Suprapubic skin (tissue), 4 donors: ENCODE measurements around the gene PPP2R5B. TPM values are rescaled to one million over a fixed set of nuclear protein-coding genes. Genes with fewer than 3 reads are reported as not detected.

ENCODE experiments used
- DNase-seq, 2 donors: peaks; one replicate each; pipeline ENCODE4 v3.0.0-alpha.2; 2019; ENCODE audit warnings: low spot score in 2 of 2
- H3K27ac ChIP-seq: fragments of 200-600 bp; sonication (generic); one replicate; pipeline ENCODE4 v1.5.1; 2019
- H3K27me3 ChIP-seq: fragments of 200-600 bp; sonication (generic); one replicate; pipeline ENCODE4 v1.5.1; 2019
- H3K36me3 ChIP-seq: fragments of 200-600 bp; sonication (generic); one replicate; pipeline ENCODE4 v1.5.1; 2019
- H3K4me1 ChIP-seq: fragments of 200-600 bp; sonication (generic); one replicate; pipeline ENCODE4 v1.5.1; 2019
- H3K4me3 ChIP-seq: fragments of 200-600 bp; sonication (generic); one replicate; pipeline ENCODE4 v1.5.1; 2019; ENCODE audit warnings: mild to moderate bottlenecking
- H3K9me3 ChIP-seq: fragments of 200-600 bp; sonication (generic); one replicate; pipeline ENCODE4 v1.5.1; 2019
- EP300 ChIP-seq: sonication (generic); formaldehyde crosslinking; IDR thresholded peaks from one replicate; pipeline ENCODE4 v1.6.1; 2017; ENCODE audit warnings: antibody characterized with exemption
- POLR2A ChIP-seq, 2 donors: fragments of 450-650 bp; IDR thresholded peaks; one replicate each; pipeline ENCODE4 v1.6.1; 2017; ENCODE audit warnings: antibody characterized with exemption in 2 of 2, mild to moderate bottlenecking in 2 of 2, moderate library complexity in 2 of 2
- POLR2AphosphoS5 ChIP-seq, 3 donors: sonication (generic); formaldehyde crosslinking; IDR thresholded peaks; one replicate each; pipeline ENCODE4 v1.6.1; 2017; ENCODE audit warnings: antibody characterized with exemption in 3 of 3
- WGBS: methylation state at CpG from one replicate; pipeline ENCODE4 v1.1.5; 2018; 5-methylcytosine and 5-hydroxymethylcytosine counted together
- total RNA-seq, 4 donors: library from RNA; depleted of rRNA; stranded (reverse); fragments of >200 nt; gene quantifications; one replicate each; pipeline ENCODE4 v1.1.0, GENCODE V29; 2016
- TF ChIP-seq, protein P1 (sequence below), 2 donors: fragments of 200-600 bp in 1 of 2; fragments of 450-650 bp in 1 of 2; sonication (generic) in 1 of 2; IDR thresholded peaks; one replicate each; pipeline ENCODE4 v1.5.1; 2016 to 2019; ENCODE audit warnings: antibody characterized with exemption in 2 of 2, mild to moderate bottlenecking in 1 of 2, moderate library complexity in 1 of 2

The PPP2R5B gene
- total RNA-seq, 4 donors from 2014 or later, result 20.1 to 38.3 (median 27.3) TPM

DNA sequence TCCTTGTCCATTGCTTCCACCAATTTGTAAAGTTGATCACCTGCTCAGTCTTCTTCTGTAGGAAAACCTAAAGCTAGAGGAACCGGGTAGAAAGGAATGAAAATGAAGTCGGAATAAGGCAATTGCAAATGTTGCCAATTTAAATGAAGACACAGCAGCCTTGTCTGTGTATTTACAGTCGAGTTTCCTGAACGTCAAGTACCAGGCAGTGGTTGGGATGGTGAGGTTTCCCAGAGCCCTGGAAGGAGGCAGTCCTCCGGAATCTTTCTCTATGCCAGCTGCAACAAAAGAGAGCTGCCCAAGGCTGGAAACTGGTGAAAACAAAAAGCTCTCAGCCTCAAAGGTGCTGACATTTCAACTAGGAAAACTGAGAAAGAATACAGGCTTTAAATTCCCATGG lies 29.7 kb downstream of the PPP2R5B start:
- Histone ChIP-seq H3K27me3 (peaks cover 2% of the 10 kb centered on the region), H3K4me1 (no peaks in the 10 kb centered on the region), H3K36me3 (no peaks in the 10 kb centered on the region), H3K9me3 (no peaks in the 10 kb centered on the region), H3K27ac (no peak overlapping the region), H3K4me3 (no peak overlapping the region)
- DNase-seq, result no peak
- WGBS, result 52% methylated on average over 5 of the region's 5 CpGs
- no peak for TF ChIP-seq EP300
- TF ChIP-seq, protein P1, sequence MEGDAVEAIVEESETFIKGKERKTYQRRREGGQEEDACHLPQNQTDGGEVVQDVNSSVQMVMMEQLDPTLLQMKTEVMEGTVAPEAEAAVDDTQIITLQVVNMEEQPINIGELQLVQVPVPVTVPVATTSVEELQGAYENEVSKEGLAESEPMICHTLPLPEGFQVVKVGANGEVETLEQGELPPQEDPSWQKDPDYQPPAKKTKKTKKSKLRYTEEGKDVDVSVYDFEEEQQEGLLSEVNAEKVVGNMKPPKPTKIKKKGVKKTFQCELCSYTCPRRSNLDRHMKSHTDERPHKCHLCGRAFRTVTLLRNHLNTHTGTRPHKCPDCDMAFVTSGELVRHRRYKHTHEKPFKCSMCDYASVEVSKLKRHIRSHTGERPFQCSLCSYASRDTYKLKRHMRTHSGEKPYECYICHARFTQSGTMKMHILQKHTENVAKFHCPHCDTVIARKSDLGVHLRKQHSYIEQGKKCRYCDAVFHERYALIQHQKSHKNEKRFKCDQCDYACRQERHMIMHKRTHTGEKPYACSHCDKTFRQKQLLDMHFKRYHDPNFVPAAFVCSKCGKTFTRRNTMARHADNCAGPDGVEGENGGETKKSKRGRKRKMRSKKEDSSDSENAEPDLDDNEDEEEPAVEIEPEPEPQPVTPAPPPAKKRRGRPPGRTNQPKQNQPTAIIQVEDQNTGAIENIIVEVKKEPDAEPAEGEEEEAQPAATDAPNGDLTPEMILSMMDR (IDR thresholded peaks at IDR 0.05), result no peak
- TF ChIP-seq POLR2A (IDR thresholded peaks at IDR 0.05), result no peak
- TF ChIP-seq POLR2AphosphoS5 (IDR thresholded peaks at IDR 0.05), result no peak

DNA sequence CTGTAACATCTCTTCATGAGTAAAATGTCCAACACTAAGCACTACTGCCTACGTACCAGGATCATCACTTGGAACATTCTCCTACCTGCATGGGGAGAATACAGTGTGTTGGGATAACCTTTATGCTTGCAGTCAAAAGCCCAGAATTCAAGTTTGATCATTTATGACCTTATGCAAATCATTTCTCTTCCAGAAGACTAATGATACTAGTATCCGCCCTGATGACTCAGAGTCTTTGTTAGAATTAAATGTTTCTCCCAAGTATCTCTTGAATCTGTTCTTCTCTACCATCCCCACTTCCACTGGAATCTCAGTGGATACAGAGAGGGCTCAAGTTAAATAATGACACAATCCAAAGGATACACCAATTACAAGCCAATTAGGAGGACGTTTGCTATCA lies 35.0 kb downstream of the PPP2R5B start:
- 43% methylated on average over 3 of the region's 3 CpGs for WGBS
- no peak overlapping the region for H3K27ac ChIP-seq
- no peak for DNase-seq
- TF ChIP-seq, protein P1 (IDR thresholded peaks at IDR 0.05), result no peak
- TF ChIP-seq EP300, result no peak
- no peak for TF ChIP-seq POLR2AphosphoS5 (IDR thresholded peaks at IDR 0.05)
- TF ChIP-seq POLR2A (IDR thresholded peaks at IDR 0.05), result no peak
- H3K4me3 ChIP-seq, result no peak overlapping the region
- H3K4me1 ChIP-seq, result peaks cover 3% of the 10 kb centered on the region
- no peaks in the 10 kb centered on the region for H3K9me3 ChIP-seq
- H3K27me3 ChIP-seq, result no peaks in the 10 kb centered on the region
- H3K36me3 ChIP-seq, result no peaks in the 10 kb centered on the region

DNA sequence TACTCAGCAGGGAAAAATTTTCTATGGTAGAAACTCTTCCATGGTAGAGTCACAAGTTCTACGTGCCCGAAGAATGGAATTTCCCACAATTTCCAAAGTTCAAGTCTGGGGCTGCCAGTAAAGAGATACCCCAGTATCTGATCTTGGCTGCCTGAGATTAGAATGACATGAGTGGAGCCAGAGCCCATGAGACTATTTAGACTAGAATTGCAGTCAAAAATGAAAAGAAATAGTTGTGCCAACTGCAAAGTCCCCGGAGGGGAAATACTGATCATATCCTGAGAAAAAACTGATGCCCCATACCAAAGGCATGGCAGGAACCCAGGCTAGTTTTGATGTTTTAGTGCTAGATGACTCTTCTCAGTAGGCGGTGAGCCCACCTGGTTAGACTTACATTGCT lies 36.2 kb downstream of the PPP2R5B start:
- H3K9me3 ChIP-seq, result no peaks in the 10 kb centered on the region
- TF ChIP-seq POLR2AphosphoS5 (IDR thresholded peaks at IDR 0.05), result no peak
- TF ChIP-seq POLR2A (IDR thresholded peaks at IDR 0.05), result no peak
- no peaks in the 10 kb centered on the region for H3K36me3 ChIP-seq
- no peak overlapping the region for H3K4me3 ChIP-seq
- DNase-seq, result no peak
- peaks cover 3% of the 10 kb centered on the region for H3K4me1 ChIP-seq
- no peak overlapping the region for H3K27ac ChIP-seq
- 25% methylated on average over 4 of the region's 4 CpGs for WGBS
- H3K27me3 ChIP-seq, result no peaks in the 10 kb centered on the region

DNA sequence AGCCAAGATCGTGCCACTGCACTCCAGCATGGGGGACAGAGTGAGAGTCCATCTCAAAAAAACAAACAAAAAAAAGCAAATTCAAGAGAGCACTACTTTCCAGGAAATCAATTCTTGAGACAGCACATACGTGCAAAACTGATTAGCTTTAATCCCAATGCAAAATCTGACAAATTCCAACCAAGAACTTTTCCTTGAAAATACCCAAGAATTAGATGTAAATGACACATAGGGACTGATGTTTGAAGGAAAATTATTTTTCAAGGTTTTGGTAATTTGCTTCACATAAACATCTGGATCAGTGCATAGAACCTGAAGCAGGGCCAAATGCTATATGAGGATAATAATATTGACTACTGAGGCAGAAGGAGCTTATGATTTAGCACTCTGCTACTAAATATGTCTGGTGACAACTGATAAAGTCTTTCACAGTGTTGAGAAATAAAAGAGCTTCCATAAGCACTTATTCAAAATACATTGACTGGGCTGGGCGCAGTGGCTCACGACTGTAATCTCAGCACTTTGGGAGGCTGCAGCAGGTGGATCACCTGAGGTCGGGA lies 38.7 kb downstream of the PPP2R5B start:
- DNase-seq, result no peak
- Histone ChIP-seq H3K9me3 (no peaks in the 10 kb centered on the region), H3K4me1 (peaks cover 3% of the 10 kb centered on the region), H3K27me3 (no peaks in the 10 kb centered on the region), H3K27ac (no peak overlapping the region), H3K4me3 (no peak overlapping the region), H3K36me3 (no peaks in the 10 kb centered on the region)
- 81% methylated on average over 5 of the region's 5 CpGs for WGBS
- TF ChIP-seq, protein P1 (IDR thresholded peaks at IDR 0.05), result no peak
- TF ChIP-seq POLR2A (IDR thresholded peaks at IDR 0.05), result no peak
- no peak for TF ChIP-seq EP300
- no peak for TF ChIP-seq POLR2AphosphoS5 (IDR thresholded peaks at IDR 0.05)

DNA sequence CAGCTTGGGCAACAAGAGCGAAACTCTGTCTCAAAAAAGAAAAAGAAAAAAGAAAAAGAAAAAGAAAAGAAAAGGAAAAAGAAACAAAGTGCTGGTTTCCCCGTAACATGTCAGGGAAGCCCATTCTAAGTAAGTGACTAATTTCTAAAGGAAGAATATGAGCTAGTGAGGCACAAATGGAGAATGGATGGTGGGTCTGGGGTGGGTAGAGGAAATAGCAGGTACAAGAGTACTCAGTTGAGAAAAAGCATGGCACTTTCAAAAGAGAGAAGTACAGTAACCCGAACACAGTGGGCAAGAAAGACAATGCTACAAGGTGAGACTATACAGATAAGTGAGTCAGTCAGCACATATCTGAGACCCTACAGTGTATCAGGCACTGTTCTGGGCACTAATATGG lies 42.9 kb downstream of the PPP2R5B start:
- Histone ChIP-seq H3K27ac (no peak overlapping the region), H3K4me1 (peaks cover 15% of the 10 kb centered on the region), H3K27me3 (no peaks in the 10 kb centered on the region), H3K36me3 (no peaks in the 10 kb centered on the region), H3K4me3 (no peak overlapping the region), H3K9me3 (no peaks in the 10 kb centered on the region)
- TF ChIP-seq EP300 (no peak), POLR2A (IDR thresholded peaks at IDR 0.05) (no peak), POLR2AphosphoS5 (IDR thresholded peaks at IDR 0.05) (no peak)
- TF ChIP-seq, protein P1 (IDR thresholded peaks at IDR 0.05), result no peak
- 95% methylated on average over 3 of the region's 3 CpGs for WGBS
- no peak for DNase-seq

DNA sequence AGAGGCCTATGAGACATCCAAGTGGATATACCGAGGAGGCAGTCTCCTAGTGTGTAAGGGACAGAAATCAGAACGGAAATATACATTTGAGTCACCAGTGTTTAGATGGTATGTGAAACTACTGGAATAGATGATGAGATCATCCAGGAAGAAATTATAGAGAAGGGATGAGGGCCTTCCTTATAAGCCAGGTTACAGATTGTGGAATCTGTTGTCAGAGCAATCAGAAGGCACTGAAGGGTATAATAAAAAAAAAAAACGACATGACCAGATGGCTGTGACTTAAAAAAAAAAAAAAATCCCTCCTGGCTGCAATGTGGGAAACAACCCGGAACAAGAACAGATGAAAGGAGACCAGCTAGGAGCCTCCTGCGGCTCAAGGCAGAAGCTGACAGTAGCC lies 44.7 kb downstream of the PPP2R5B start:
- 28% methylated on average over 5 of the region's 5 CpGs for WGBS
- Histone ChIP-seq H3K36me3 (no peaks in the 10 kb centered on the region), H3K4me3 (no peak overlapping the region), H3K4me1 (peaks cover 17% of the 10 kb centered on the region), H3K27ac (no peak overlapping the region), H3K27me3 (no peaks in the 10 kb centered on the region), H3K9me3 (no peaks in the 10 kb centered on the region)
- TF ChIP-seq POLR2AphosphoS5 (IDR thresholded peaks at IDR 0.05) (no peak), POLR2A (IDR thresholded peaks at IDR 0.05) (no peak), EP300 (no peak)
- TF ChIP-seq, protein P1 (IDR thresholded peaks at IDR 0.05), result no peak
- no peak for DNase-seq
